PC-3 (cell line): ENCODE data around the gene JMJD4. TPM values are rescaled to one million over a fixed set of nuclear protein-coding genes. Genes with fewer than 3 reads are reported as not detected.

Experiments
- ATAC-seq: fragments of 200-7000 bp; cut with Tn5 transposase; 2 replicates; pipeline ENCODE4 v1.9.1; 2020; ENCODE audit warnings: mild to moderate bottlenecking, moderate library complexity
- BruUV-seq: library from RNA; stranded (reverse); fragments of 400-500 nt; replicated peaks from 2 replicates; lab custom pipeline; 2021; lab: Mats Ljungman, UMichigan
- CTCF ChIA-PET: fragments of 300-600 bp; sonication (Branson Sonifier 250); formaldehyde crosslinking; loops from one replicate; lab custom pipeline; 2022; ENCODE audit warnings: antibody characterized with exemption; lab: Charles Lee
- POLR2A ChIA-PET: fragments of 300-600 bp; sonication (Branson Sonifier 250); formaldehyde crosslinking; loops from one replicate; lab custom pipeline; 2022; ENCODE audit warnings: antibody characterized with exemption; ENCODE audit not compliant: unreplicated experiment; lab: Charles Lee
- DNase-seq: peaks from one replicate; pipeline ENCODE4 v3.0.0-alpha.2; 2015
- H2AFZ ChIP-seq: fragments of 300-600 bp; sonication (generic); 2 replicates; pipeline ENCODE4 v1.6.0; 2016; ENCODE audit warnings: antibody characterized with exemption, low read length
- H3F3A ChIP-seq: fragments of 300-600 bp; sonication (generic); one replicate; pipeline ENCODE4 v1.6.0; 2017; ENCODE audit warnings: antibody characterized with exemption, low read length, control low read depth, mild to moderate bottlenecking; ENCODE audit not compliant: unreplicated experiment
- H3K27ac ChIP-seq: fragments of 300-600 bp; sonication (generic); 2 replicates; pipeline ENCODE4 v1.5.1; 2016; ENCODE audit warnings: mild to moderate bottlenecking, low read length
- H3K27me3 ChIP-seq: fragments of 300-600 bp; sonication (generic); 2 replicates; pipeline ENCODE4 v1.6.1; 2016; ENCODE audit warnings: low read length, mixed read lengths
- H3K36me3 ChIP-seq: fragments of 300-600 bp; sonication (generic); 2 replicates; pipeline ENCODE4 v1.6.1; 2016; ENCODE audit warnings: low read depth, mixed run types, low read length, mixed read lengths
- H3K4me1 ChIP-seq: fragments of 300-600 bp; sonication (generic); 2 replicates; pipeline ENCODE4 v1.5.1; 2016; ENCODE audit warnings: low read length; ENCODE audit not compliant: insufficient read depth
- H3K4me2 ChIP-seq: fragments of 300-600 bp; sonication (generic); 2 replicates; pipeline ENCODE4 v1.6.0; 2016; ENCODE audit warnings: low read length
- H3K4me3 ChIP-seq: fragments of 300-600 bp; sonication (generic); 2 replicates; pipeline ENCODE4 v1.5.1; 2016; ENCODE audit warnings: mild to moderate bottlenecking, low read length, mixed read lengths
- H3K79me2 ChIP-seq: fragments of 300-600 bp; sonication (generic); 2 replicates; pipeline ENCODE4 v1.6.1; 2017; ENCODE audit warnings: low read length, mixed read lengths
- H3K9ac ChIP-seq: fragments of 300-600 bp; sonication (generic); 2 replicates; pipeline ENCODE4 v1.6.0; 2016; ENCODE audit warnings: mild to moderate bottlenecking, low read length
- H3K9me2 ChIP-seq: fragments of 300-600 bp; sonication (generic); replicated peaks from 2 replicates; pipeline ENCODE4 v1.6.1; 2016; ENCODE audit warnings: mixed run types, low read length, mixed read lengths
- H3K9me3 ChIP-seq: fragments of 300-600 bp; sonication (generic); 2 replicates; pipeline ENCODE4 v1.6.1; 2016; ENCODE audit warnings: low read length, mixed read lengths
- H4K20me1 ChIP-seq: fragments of 300-600 bp; sonication (generic); 2 replicates; pipeline ENCODE4 v1.6.1; 2016; ENCODE audit warnings: low read length, mixed read lengths
- CTCF ChIP-seq: fragments of 300-600 bp; sonication (generic); conservative IDR thresholded peaks from 2 replicates; pipeline ENCODE4 v1.5.1; 2017; ENCODE audit warnings: antibody characterized with exemption, low read depth, mild to moderate bottlenecking, low read length
- EZH2 ChIP-seq: fragments of 300-600 bp; sonication (generic); IDR thresholded peaks from one replicate; pipeline ENCODE4 v1.6.1; 2017; ENCODE audit warnings: antibody characterized with exemption, mild to moderate bottlenecking, low read length; ENCODE audit not compliant: unreplicated experiment
- EZH2phosphoT487 ChIP-seq: fragments of 300-600 bp; sonication (generic); IDR thresholded peaks from 2 replicates; pipeline ENCODE4 v1.6.1; 2018; ENCODE audit warnings: mild to moderate bottlenecking, antibody characterized with exemption, low read length, borderline replicate concordance
- intact Hi-C: fragments of 100-400 bp; cut with micrococcal nuclease; formaldehyde crosslinking; loops from 2 replicates; pipeline ENCODE4 v1.9.0; 2023
- total RNA-seq: library from RNA; depleted of rRNA; stranded (reverse); fragments of >200 nt; gene quantifications from 2 replicates; pipeline ENCODE4 v1.2.3, GENCODE V29; 2014

Gene JMJD4
- total RNA-seq, 1 experiment from 2014 or later: 80.5 TPM

DNA sequence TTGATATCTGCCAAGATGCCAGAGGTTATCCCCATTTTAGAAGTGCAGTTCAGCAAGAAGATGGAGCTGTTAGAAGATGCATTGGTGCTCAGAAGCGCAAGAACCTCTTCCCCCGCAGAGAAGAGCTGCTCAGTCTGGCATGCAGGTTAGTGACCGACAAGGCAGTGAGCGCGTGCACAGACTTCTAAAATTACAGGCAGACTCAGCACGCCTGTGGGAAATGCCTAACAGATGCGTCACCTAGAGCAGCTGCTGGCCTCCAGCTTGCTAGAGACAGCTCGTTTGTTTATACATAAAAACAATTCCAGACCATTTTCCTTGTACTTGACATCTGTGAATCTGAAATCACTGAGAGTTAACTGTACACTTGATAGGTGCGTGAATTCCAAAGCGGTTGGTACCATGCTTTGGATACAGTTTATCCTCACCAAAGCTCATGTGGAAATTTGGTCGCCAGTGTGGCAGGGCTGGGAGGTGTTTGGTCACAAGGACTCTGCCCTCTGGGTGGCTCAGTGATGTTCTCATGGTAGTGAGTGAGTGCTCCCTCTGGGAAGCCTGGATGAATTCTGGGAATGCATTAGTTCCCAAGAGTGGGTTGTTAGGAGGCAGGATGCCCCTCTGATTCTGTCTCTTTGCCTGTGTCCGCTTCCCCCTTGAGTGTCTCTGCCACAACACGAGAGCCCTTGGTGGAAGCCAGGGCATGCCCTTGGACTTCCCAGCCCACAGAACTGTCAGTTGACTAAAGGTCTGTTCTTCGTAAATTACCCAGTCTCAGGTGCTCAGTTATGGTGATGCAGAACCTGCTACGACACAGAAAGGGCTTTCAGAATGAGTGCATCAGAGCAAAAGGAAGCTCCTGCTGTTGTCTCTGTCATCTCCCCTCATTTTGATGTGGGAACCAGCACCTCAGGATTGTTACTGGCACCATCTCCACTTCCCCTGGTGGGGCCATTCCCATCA lies 24.5 kb upstream of the JMJD4 start:
- Histone ChIP-seq H2AFZ (no peak overlapping the region), H3K27me3 (no peaks in the 10 kb centered on the region), H3K9ac (no peak overlapping the region), H3F3A (peaks cover 8% of the 10 kb centered on the region), H3K9me2 (no peaks in the 10 kb centered on the region), H3K4me3 (0 out of 2 replicates have a peak overlapping the region, but pooled peaks have one; percentile 5), H3K4me1 (peaks cover 54% of the 10 kb centered on the region), H3K27ac (peak overlapping the region; percentile 29), H3K36me3 (peaks cover 56% of the 10 kb centered on the region), H3K79me2 (peaks cover 71% of the 10 kb centered on the region), H3K4me2 (peak overlapping the region; percentile 59), H4K20me1 (peaks cover 45% of the 10 kb centered on the region), H3K9me3 (no peaks in the 10 kb centered on the region)
- DNase-seq: peak; percentile 99
- intact Hi-C loops: loop anchor here (1.0 to 10.0 kb wide), 3 partner anchors 25 to 325 kb away; partner anchors contain the start of genes ARF1, JMJD4 and SNAP47
- ATAC-seq: peak; percentile 73
- ChIA-PET POLR2A (interaction anchor here (0.6 to 1.0 kb wide), 3 partner anchors 29 to 210 kb away, joined by 3 to 5 read pairs (median 3); no protein-coding TSS in a partner anchor), CTCF (interaction anchor here (0.6 to 1.0 kb wide), 5 partner anchors 29 to 240 kb away, joined by 3 to 10 read pairs (median 8); no protein-coding TSS in a partner anchor)
- no TSS peak for BruUV-seq
- TF ChIP-seq EZH2: no peak

- ChIA-PET CTCF (no interaction called here), POLR2A (interaction anchor here (0.6 kb wide), 1 partner anchor 1084 kb away, joined by 3 read pairs; no protein-coding TSS in a partner anchor)
- H3K4me1 ChIP-seq: peaks cover 54% of the 10 kb centered on the region
- no peaks in the 10 kb centered on the region for H3K27me3 ChIP-seq
- H3K9ac ChIP-seq: no peak overlapping the region
- peaks cover 46% of the 10 kb centered on the region for H4K20me1 ChIP-seq
- TF ChIP-seq EZH2: no peak
- TF ChIP-seq CTCF: no peak
- TF ChIP-seq EZH2phosphoT487: no peak
- H3K4me3 ChIP-seq: no peak overlapping the region
- H3K9me2 ChIP-seq: no peaks in the 10 kb centered on the region
- peaks cover 8% of the 10 kb centered on the region for H3F3A ChIP-seq
- peak overlapping the region; percentile 53; the same call in 1 of the 2 replicates for H3K4me2 ChIP-seq
- peaks cover 61% of the 10 kb centered on the region for H3K36me3 ChIP-seq
- H3K9me3 ChIP-seq: no peaks in the 10 kb centered on the region
- ATAC-seq (no peak), DNase-seq (no peak)
- H3K79me2 ChIP-seq: peaks cover 81% of the 10 kb centered on the region
- no TSS peak for BruUV-seq
- H2AFZ ChIP-seq: no peak overlapping the region
- intact Hi-C loops: loop anchor here (2.0 kb wide), 1 partner anchor 24 kb away; the partner anchor contains the start of genes JMJD4 and SNAP47
- H3K27ac ChIP-seq: no peak overlapping the region
These were observed 23.3 kb upstream of the JMJD4 start for GRCh38 chr1:227758366-227758765.

DNA sequence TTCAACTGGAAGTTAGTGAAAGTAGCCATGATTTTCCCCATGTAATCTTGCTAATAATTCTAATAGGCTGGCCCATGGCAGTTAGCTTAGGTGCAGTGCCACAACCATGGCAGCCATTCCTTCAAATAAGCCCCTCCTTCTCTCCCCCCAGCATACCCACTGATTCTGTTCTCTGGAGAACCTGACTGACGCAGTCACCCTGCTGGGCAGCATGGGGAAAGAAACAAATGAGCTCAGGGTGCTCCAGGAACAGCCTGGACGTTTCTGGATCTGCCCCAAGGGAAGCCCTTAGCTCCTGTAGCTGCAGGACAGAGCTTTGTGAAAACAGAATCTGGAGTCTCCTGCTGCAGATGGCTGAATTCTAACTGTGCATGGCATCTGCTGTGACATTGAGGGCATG lies 22.7 kb upstream of the JMJD4 start:
- peaks cover 81% of the 10 kb centered on the region for H3K79me2 ChIP-seq
- ATAC-seq: no peak
- intact Hi-C loops: loop anchor here (2.0 kb wide), 1 partner anchor 23 kb away; the partner anchor contains the start of genes JMJD4 and SNAP47
- peaks cover 8% of the 10 kb centered on the region for H3F3A ChIP-seq
- BruUV-seq: no TSS peak
- no peak overlapping the region for H3K9ac ChIP-seq
- ChIA-PET POLR2A (interaction anchor here (0.6 kb wide), 1 partner anchor 1083 kb away, joined by 3 read pairs; no protein-coding TSS in a partner anchor), CTCF (interaction anchor here (0.5 kb wide), 1 partner anchor 32 kb away, joined by 3 read pairs; no protein-coding TSS in a partner anchor)
- no peak overlapping the region for H3K4me3 ChIP-seq
- H3K36me3 ChIP-seq: peaks cover 67% of the 10 kb centered on the region
- DNase-seq: no peak
- peaks cover 43% of the 10 kb centered on the region for H4K20me1 ChIP-seq
- H3K4me1 ChIP-seq: peaks cover 48% of the 10 kb centered on the region
- no peak overlapping the region for H2AFZ ChIP-seq
- no peak for TF ChIP-seq CTCF
- no peak for TF ChIP-seq EZH2
- TF ChIP-seq EZH2phosphoT487: no peak
- no peaks in the 10 kb centered on the region for H3K9me3 ChIP-seq
- no peak overlapping the region for H3K4me2 ChIP-seq
- H3K27ac ChIP-seq: no peak overlapping the region
- H3K27me3 ChIP-seq: no peaks in the 10 kb centered on the region
- H3K9me2 ChIP-seq: no peaks in the 10 kb centered on the region
